ENCODE results near the gene EFCC1.

The EFCC1 gene, protein sequence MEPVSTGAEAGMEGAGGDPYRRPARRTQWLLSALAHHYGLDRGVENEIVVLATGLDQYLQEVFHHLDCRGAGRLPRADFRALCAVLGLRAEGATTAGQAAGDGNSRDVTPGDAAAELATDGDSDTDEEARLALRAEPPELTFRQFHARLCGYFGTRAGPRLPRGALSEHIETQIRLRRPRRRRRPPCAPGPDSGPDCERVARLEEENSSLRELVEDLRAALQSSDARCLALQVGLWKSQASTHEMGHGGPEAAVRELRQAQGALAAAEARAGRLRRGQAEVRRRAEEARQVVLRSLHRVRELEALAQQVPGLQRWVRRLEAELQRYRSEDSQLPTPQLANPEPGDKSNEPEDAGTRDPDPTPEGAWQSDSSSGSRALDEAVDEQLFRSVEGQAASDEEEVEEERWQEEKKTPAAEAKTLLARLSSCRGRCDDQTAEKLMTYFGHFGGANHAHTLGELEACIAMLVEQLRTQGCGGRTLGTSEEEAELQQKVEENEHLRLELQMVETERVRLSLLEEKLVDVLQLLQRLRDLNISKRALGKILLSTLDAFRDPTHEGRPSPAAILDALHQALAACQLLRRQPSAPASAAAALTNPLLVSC

DNA sequence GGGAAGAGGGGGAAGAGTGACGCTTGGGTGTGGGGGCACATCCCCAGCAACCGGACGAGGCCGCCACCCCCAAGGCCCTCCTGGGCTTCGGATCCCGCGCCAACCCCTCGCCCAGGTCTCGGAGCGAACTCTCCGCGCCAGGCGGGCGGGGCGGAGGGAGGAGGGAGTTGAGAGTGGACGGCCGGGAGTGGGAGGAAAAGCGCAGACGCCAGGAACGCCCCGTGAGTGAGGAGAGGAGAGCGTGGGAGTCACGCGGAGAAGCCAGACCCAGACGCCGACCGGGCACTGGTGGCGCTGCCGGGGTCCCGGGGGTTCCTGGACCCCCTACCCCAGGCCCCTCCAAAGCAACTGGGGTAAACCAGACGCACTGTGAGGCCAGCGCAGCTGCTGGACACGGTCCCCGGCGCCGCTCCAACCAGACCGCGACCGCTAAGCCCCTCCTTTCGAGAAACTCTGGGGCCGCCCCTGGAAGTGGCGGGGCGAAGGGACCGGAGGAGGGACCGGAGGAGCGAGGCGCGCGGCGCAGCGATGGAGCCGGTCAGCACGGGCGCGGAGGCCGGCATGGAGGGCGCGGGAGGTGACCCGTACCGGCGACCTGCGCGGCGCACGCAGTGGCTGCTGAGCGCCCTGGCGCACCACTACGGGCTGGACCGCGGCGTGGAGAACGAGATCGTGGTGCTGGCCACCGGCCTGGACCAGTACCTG lies at the start of gene EFCC1:
TSS of gene EFCC1 (plus strand) at position 204 of the 705 bp plus-strand sequence. CDS start at position 529, 325 bp downstream.
- no peak for DNase-seq (ENCODE audit: low read depth)

DNA sequence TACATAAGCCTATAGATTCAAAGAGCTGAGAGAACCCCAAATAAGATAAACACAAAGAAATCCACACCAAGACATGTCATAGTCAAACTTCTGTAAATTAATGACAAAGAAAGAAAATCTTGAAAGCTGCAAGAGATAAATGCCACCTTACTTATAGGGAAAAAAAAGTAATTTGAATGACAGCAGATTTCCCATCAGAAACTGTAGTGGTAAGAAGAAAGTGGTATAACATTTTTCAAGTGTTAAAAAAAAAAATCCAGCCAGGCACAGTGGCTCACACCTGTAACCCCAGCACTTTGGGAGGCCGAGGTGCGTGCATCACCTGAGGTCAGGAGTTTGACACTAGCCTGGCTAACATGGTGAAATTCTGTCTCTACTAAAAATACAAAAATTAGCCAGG lies 44.7 kb upstream of the EFCC1 start:
- no peak for DNase-seq (ENCODE audit: low read depth)

DNA sequence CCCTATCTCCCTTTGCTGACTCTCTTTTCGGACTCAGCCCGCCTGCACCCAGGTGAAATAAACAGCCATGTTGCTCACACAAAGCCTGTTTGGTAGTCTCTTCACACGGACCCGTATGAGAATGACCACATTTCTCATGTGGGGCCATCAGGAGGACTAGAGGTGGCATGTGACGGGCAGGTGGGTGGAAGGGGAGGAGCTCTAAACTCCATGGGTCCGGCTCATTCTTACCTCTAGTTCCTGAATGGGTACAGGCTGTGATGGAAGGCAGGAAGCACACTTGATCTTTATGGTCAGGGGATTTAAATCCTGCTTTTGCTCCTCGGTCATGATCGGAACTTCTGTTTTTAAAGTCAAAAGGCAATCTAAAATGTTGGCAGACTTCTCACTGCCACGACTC lies 35.8 kb upstream of the EFCC1 start:
- no peak for DNase-seq (ENCODE audit: low read depth)

- DNase-seq (ENCODE audit: low read depth) = no peak
Observed at GRCh38 chr3:128965818-128966217, 35.3 kb upstream of the EFCC1 start.

- no peak for DNase-seq (ENCODE audit: low read depth)
Observed at GRCh38 chr3:128967748-128968355, 33.3 kb upstream of the EFCC1 start.

DNA sequence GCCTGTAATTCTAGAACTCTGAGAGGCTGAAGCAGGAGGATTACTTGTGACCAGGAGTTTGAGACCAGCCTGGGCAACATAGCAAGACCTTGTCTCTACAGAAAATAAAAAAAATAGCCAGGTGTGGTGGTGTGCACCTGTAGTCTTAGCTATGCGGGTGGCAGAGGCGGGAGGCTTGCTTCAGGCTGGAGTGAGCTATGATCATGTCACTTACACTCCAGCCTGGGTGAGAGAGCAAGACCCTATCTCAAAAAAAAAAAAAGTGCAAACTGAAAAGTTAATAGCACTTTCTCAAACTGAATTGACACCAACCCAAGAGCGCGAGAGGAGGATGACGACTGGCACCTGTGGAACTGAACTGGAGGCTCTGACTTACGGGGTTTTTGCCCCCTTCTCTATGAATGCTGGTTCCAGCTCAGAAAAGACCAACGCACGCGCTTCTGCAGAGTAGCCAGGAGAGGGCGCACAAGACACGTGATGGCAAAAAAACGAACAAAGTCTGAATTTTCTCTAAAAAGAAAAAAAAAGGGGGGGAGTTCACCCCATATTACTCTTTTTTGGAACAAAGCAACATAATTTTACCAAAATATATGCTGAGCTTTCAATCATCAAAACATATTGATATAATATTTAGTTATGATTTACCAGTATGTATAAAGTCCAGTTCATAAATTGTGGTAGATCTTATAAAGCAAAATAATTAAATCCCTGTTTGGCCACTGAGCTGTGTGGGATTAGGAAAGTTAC lies 30.9 kb upstream of the EFCC1 start:
- DNase-seq (ENCODE audit: low read depth) = no peak

- DNase-seq (ENCODE audit: low read depth) = no peak
Observed at GRCh38 chr3:128970740-128971047, 30.4 kb upstream of the EFCC1 start.

- DNase-seq (ENCODE audit: low read depth) = no peak
Observed at GRCh38 chr3:128971421-128972100, 29.5 kb upstream of the EFCC1 start.

DNA sequence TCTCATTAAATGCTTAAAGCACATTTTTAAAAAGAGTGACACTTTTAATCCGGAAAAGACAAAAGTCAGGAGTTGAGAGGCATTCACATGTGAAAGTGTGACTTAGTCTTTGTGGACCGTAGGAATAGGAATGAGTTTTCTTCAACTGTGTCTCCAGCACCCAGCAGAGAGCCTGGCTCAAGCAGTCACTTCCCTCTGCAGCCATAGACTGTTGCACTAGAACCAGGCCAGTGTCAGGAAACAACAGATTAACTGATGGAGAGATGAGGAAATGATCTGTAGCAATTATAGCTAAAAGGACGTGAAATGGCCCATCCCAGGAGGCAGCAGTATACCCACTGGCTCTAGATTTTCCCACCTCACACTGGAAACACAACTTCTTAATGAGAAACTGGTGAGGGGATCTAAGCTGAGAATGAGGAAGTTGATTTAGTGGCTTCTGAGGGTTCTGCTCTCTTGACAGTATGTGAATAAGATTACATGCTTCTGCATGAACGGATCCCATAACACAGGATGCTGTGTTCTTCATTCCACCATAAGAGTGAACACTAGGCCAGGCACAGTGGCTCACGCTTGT lies 27.0 kb upstream of the EFCC1 start:
- no peak for DNase-seq (ENCODE audit: low read depth)

GRCh38 chr3:128975276-128975675 lies 25.8 kb upstream of the EFCC1 start:
- no peak for DNase-seq (ENCODE audit: low read depth)

DNA sequence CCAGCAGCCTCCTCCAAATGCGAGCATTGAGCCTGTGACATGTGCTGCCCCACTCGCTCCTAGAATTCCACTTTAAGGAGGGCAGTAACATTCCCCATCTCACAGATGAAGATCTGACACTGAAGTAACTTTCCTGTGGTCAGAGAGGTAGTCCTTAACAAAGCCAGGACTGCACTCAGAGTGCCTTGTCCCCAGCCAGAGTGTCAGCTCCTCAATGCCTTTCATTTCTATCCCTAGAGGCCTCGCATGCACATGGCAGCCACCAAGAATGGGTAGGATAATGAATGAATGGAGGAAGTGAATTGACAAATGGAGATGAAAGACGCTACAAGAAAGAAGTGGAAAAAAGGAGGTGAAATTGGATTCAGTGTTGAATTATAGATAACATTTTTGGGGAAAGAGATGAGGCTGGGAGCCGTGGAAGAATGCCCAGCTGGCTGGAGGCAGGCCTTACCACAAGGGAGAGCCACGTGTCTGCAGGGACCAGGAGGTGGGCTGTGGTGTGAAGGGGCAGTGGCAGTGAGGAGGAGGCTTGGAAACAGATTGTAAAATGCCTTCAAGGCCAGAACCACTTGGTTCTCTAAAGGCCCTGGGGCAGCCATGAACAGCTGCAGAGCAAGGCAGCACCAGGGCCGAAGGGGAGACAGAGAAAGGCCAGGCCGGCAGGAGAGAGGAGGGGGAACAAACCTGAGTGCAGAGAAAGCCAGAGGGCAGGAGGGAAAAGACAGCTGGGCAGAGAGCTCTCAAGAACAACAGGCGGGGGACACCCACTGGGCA lies 17.6 kb upstream of the EFCC1 start:
- no peak for DNase-seq (ENCODE audit: low read depth)

DNA sequence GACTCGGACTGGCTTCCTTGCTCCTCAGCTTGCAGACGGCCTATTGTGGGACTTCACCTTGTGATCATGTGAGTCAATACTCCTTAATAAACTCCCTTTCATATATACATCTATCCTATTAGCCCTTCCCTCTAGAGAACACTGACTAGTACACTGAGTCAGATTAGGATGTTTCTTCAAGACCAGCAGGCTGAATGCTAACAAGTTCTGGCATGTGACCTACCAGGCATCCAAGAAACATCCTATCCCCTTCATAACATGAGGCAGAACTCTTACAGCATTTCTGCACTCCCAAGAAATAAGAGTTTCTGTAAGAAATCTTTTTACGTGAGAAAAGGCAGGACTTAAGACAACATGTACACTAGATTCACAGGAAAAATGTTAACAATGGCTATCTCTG lies 16.5 kb upstream of the EFCC1 start:
- DNase-seq (ENCODE audit: low read depth) = no peak

DNA sequence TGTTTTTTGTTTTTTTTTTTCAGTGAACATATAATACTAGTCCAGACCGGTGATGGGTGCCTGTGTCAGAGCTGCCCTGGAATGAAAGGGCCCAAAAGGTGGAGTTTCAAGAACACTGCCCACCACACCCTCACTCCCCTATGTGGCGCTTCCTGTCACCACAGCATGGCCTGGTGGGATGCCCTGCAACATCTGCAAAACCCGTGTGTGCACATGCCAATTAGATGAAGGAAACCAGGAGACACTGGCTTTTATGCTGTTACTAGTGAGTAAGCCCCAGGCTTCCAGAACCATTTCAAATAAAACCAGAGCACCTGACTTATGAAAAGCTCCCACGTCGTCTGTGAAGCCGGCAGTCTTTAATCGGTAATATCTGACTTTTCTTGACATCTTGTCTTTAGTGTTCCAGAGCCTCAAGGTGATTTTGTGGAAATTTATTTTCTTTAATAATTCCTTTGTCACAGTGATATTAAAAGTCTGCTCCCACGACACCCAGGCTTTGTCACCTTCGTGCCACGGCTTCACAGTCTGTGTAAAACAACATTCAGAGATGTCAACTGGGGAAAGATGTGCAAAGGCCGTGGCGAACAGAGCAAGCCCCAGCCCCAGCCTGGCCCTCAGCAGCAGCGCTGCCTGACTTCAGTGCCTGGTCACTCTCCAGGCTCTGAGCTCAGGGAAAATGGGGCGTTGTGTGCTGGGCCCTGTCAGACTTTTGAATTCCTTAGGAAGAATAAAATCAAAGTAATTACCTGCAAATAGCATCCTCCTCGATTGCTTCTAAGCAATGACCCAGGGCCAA lies 13.6 kb upstream of the EFCC1 start:
- DNase-seq (ENCODE audit: low read depth) = no peak

GRCh38 chr3:128988286-128988685 lies 12.8 kb upstream of the EFCC1 start:
- no peak for DNase-seq (ENCODE audit: low read depth)

DNA sequence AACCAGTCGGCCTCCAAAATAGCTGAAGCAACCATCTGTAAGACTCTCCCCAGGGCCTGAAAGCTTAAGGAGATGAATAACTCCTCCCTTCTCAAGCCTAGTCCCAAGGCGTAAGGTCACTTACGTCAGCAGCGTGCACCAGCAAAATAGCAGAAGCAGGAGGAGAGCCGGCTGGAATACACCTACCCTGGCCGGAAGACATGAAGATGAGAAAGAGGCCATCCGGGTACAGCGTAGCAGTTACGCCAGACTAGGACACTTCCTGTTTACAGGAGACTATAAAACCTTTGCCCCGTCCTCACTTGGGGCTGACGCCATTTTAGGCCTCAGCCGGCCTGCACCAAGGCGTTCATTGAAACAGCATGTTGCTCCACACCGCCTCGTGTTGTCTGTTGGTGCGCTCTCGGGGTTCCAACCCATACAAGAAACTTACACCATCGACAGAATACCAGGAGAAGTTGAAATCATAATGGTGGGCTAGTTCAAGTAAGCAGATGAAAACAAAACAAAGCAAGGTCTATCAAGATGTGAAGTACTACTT lies 9.7 kb upstream of the EFCC1 start:
- DNase-seq (ENCODE audit: low read depth) = no peak

DNA sequence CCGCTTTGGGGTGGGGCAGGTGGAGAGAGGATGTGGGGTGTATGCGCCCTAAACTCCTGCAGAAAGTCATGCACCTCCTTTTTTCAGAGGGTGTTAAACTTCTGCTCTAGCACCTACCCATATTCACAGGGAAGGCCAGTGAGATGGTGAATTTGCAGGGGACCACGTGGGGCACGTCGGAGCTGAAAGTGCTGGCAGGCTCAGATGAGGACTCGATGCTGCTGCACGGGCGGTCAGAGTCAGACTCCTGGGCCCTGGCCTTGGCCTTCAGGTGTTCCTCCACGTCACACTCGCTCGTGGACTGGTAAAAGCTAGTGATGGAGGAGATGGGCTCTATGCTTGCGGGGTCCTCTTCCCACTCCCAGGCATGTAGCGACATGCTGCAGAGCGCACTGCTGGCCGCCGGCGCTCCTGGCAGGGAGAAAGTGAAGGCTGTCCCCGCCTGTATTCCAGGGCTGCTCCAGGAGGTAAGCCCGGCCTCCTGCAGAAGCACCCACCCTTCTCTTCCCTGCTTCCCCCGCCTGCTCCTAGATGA lies 8.1 kb upstream of the EFCC1 start:
- no peak for DNase-seq (ENCODE audit: low read depth)

GRCh38 chr3:128993461-128994172 lies 7.5 kb upstream of the EFCC1 start, which contains the start of gene CFAP92:
CFAP92 (minus strand) TSS chr3:128994076; CDS start chr3:128993304, 772 bp downstream.
- DNase-seq (ENCODE audit: low read depth) = no peak

DNA sequence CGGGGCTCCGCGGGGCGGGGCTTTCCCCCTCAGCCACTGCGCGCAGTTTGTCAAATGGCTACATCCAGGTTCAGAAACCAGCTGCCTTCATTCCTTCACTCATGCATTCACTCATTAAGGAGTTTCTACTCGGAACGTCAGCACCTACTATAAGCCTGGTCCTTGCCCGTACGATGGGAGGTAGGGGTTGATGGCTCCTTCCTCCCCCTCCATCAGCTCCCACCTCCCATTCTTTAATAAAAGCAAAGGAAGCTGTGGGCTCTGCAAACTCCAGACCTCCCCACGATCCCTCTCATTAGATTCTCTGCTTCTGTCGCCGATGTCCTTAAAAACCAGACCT lies 7.0 kb upstream of the EFCC1 start:
- DNase-seq (ENCODE audit: low read depth) = no peak

Measured in CMK (cell line).